GM23338 (cell line): Measurements from ENCODE around the gene RAB3B.

Experiments used
- CREB1 ChIP-seq: fragments of 250-450 bp; sonication (Bioruptor Pico); IDR thresholded peaks from 2 replicates; pipeline ENCODE4 v1.5.0; 2020; ENCODE audit warnings: low read depth, mild to moderate bottlenecking, moderate library complexity
- CTCF ChIP-seq, 2 experiments: fragments of 200-600 bp in 1 of 2; sonication (generic) in 1 of 2; conservative IDR thresholded peaks; 2 replicates each; pipeline versions ENCODE4 v1.5.1 to v1.6.1; 2016 to 2017; ENCODE audit warnings: antibody characterized with exemption in 2 of 2, low read depth in 2 of 2, mild to moderate bottlenecking in 2 of 2, moderate library complexity in 1 of 2
- EZH2 ChIP-seq: fragments of 200-600 bp; sonication (generic); IDR thresholded peaks from one replicate; pipeline ENCODE4 v1.8.0; 2017; ENCODE audit warnings: antibody characterized with exemption, mild to moderate bottlenecking, low read depth; ENCODE audit not compliant: unreplicated experiment
- EZH2phosphoT487 ChIP-seq: fragments of 200-600 bp; sonication (generic); IDR thresholded peaks from one replicate; pipeline ENCODE4 v1.8.1; 2018; ENCODE audit warnings: antibody characterized with exemption; ENCODE audit not compliant: unreplicated experiment
- JUNB ChIP-seq: IDR thresholded peaks from one replicate; pipeline ENCODE4 v1.6.1; 2016; ENCODE audit warnings: antibody characterized with exemption; ENCODE audit not compliant: unreplicated experiment
- NANOG ChIP-seq: IDR thresholded peaks from 2 replicates; pipeline ENCODE4 v1.6.1; 2016; ENCODE audit warnings: antibody characterized with exemption, borderline replicate concordance
- POLR2AphosphoS5 ChIP-seq: IDR thresholded peaks from 2 replicates; pipeline ENCODE4 v1.6.1; 2016; ENCODE audit warnings: antibody characterized with exemption, low read depth
- STAT1 ChIP-seq: IDR thresholded peaks from one replicate; pipeline ENCODE4 v1.6.1; 2016; ENCODE audit warnings: antibody characterized with exemption; ENCODE audit not compliant: unreplicated experiment
- ZNF114 ChIP-seq: fragments of 250-450 bp; sonication (Bioruptor Pico); IDR thresholded peaks from 2 replicates; pipeline ENCODE4 v1.5.0; 2020; ENCODE audit warnings: mild to moderate bottlenecking, moderate library complexity
- ZNF331 ChIP-seq: fragments of 250-450 bp; sonication (Bioruptor Pico); IDR thresholded peaks from 2 replicates; pipeline ENCODE4 v1.5.0; 2020; ENCODE audit warnings: low read depth, mild to moderate bottlenecking, moderate library complexity
- TF ChIP-seq, protein P1 (sequence below): IDR thresholded peaks from 2 replicates; pipeline ENCODE4 v1.6.1; 2016; ENCODE audit warnings: antibody characterized with exemption
- TF ChIP-seq, protein P2 (sequence below): IDR thresholded peaks from one replicate; pipeline ENCODE4 v1.6.1; 2018; ENCODE audit warnings: antibody characterized with exemption; ENCODE audit not compliant: unreplicated experiment
- TF ChIP-seq, protein P3 (sequence below): fragments of 250-450 bp; sonication (Bioruptor Pico); IDR thresholded peaks from 2 replicates; pipeline ENCODE4 v1.5.0; 2020; ENCODE audit warnings: mild to moderate bottlenecking, moderate library complexity

GRCh38 chr1:51902456-51902855 lies 88.0 kb downstream of the RAB3B start:
- TF ChIP-seq CTCF (conservative IDR thresholded peaks at IDR 0.05; ENCODE audit: low read depth in 2 of 2), result no peak
- no peak for TF ChIP-seq EZH2phosphoT487
- TF ChIP-seq CREB1 (CRISPR knock-in tag), result no peak
- TF ChIP-seq POLR2AphosphoS5, result no peak
- TF ChIP-seq EZH2, result no peak
- no peak for TF ChIP-seq JUNB
- TF ChIP-seq, protein P1, sequence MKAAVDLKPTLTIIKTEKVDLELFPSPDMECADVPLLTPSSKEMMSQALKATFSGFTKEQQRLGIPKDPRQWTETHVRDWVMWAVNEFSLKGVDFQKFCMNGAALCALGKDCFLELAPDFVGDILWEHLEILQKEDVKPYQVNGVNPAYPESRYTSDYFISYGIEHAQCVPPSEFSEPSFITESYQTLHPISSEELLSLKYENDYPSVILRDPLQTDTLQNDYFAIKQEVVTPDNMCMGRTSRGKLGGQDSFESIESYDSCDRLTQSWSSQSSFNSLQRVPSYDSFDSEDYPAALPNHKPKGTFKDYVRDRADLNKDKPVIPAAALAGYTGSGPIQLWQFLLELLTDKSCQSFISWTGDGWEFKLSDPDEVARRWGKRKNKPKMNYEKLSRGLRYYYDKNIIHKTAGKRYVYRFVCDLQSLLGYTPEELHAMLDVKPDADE, result no peak
- no peak for TF ChIP-seq ZNF331 (CRISPR knock-in tag)
- no peak for TF ChIP-seq NANOG
- TF ChIP-seq, protein P2, sequence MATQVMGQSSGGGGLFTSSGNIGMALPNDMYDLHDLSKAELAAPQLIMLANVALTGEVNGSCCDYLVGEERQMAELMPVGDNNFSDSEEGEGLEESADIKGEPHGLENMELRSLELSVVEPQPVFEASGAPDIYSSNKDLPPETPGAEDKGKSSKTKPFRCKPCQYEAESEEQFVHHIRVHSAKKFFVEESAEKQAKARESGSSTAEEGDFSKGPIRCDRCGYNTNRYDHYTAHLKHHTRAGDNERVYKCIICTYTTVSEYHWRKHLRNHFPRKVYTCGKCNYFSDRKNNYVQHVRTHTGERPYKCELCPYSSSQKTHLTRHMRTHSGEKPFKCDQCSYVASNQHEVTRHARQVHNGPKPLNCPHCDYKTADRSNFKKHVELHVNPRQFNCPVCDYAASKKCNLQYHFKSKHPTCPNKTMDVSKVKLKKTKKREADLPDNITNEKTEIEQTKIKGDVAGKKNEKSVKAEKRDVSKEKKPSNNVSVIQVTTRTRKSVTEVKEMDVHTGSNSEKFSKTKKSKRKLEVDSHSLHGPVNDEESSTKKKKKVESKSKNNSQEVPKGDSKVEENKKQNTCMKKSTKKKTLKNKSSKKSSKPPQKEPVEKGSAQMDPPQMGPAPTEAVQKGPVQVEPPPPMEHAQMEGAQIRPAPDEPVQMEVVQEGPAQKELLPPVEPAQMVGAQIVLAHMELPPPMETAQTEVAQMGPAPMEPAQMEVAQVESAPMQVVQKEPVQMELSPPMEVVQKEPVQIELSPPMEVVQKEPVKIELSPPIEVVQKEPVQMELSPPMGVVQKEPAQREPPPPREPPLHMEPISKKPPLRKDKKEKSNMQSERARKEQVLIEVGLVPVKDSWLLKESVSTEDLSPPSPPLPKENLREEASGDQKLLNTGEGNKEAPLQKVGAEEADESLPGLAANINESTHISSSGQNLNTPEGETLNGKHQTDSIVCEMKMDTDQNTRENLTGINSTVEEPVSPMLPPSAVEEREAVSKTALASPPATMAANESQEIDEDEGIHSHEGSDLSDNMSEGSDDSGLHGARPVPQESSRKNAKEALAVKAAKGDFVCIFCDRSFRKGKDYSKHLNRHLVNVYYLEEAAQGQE, result no peak
- TF ChIP-seq, protein P3, sequence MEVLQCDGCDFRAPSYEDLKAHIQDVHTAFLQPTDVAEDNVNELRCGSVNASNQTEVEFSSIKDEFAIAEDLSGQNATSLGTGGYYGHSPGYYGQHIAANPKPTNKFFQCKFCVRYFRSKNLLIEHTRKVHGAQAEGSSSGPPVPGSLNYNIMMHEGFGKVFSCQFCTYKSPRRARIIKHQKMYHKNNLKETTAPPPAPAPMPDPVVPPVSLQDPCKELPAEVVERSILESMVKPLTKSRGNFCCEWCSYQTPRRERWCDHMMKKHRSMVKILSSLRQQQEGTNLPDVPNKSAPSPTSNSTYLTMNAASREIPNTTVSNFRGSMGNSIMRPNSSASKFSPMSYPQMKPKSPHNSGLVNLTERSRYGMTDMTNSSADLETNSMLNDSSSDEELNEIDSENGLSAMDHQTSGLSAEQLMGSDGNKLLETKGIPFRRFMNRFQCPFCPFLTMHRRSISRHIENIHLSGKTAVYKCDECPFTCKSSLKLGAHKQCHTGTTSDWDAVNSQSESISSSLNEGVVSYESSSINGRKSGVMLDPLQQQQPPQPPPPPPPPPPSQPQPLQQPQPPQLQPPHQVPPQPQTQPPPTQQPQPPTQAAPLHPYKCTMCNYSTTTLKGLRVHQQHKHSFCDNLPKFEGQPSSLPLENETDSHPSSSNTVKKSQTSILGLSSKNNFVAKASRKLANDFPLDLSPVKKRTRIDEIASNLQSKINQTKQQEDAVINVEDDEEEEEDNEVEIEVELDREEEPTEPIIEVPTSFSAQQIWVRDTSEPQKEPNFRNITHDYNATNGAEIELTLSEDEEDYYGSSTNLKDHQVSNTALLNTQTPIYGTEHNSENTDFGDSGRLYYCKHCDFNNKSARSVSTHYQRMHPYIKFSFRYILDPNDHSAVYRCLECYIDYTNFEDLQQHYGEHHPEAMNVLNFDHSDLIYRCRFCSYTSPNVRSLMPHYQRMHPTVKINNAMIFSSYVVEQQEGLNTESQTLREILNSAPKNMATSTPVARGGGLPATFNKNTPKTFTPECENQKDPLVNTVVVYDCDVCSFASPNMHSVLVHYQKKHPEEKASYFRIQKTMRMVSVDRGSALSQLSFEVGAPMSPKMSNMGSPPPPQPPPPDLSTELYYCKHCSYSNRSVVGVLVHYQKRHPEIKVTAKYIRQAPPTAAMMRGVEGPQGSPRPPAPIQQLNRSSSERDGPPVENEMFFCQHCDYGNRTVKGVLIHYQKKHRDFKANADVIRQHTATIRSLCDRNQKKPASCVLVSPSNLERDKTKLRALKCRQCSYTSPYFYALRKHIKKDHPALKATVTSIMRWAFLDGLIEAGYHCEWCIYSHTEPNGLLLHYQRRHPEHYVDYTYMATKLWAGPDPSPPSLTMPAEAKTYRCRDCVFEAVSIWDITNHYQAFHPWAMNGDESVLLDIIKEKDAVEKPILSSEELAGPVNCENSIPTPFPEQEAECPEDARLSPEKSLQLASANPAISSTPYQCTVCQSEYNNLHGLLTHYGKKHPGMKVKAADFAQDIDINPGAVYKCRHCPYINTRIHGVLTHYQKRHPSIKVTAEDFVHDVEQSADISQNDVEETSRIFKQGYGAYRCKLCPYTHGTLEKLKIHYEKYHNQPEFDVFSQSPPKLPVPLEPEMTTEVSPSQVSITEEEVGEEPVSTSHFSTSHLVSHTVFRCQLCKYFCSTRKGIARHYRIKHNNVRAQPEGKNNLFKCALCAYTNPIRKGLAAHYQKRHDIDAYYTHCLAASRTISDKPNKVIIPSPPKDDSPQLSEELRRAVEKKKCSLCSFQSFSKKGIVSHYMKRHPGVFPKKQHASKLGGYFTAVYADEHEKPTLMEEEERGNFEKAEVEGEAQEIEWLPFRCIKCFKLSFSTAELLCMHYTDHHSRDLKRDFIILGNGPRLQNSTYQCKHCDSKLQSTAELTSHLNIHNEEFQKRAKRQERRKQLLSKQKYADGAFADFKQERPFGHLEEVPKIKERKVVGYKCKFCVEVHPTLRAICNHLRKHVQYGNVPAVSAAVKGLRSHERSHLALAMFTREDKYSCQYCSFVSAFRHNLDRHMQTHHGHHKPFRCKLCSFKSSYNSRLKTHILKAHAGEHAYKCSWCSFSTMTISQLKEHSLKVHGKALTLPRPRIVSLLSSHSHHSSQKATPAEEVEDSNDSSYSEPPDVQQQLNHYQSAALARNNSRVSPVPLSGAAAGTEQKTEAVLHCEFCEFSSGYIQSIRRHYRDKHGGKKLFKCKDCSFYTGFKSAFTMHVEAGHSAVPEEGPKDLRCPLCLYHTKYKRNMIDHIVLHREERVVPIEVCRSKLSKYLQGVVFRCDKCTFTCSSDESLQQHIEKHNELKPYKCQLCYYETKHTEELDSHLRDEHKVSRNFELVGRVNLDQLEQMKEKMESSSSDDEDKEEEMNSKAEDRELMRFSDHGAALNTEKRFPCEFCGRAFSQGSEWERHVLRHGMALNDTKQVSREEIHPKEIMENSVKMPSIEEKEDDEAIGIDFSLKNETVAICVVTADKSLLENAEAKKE, result no peak
- TF ChIP-seq STAT1, result no peak
- no peak for TF ChIP-seq ZNF114 (CRISPR knock-in tag)
